ENCODE measurements around the gene AIPL1. TPM values are rescaled to one million over a fixed set of nuclear protein-coding genes. Genes with fewer than 3 reads are reported as not detected.

Gene AIPL1
- total RNA-seq, 1 donor from 2014 or later: not detected

DNA sequence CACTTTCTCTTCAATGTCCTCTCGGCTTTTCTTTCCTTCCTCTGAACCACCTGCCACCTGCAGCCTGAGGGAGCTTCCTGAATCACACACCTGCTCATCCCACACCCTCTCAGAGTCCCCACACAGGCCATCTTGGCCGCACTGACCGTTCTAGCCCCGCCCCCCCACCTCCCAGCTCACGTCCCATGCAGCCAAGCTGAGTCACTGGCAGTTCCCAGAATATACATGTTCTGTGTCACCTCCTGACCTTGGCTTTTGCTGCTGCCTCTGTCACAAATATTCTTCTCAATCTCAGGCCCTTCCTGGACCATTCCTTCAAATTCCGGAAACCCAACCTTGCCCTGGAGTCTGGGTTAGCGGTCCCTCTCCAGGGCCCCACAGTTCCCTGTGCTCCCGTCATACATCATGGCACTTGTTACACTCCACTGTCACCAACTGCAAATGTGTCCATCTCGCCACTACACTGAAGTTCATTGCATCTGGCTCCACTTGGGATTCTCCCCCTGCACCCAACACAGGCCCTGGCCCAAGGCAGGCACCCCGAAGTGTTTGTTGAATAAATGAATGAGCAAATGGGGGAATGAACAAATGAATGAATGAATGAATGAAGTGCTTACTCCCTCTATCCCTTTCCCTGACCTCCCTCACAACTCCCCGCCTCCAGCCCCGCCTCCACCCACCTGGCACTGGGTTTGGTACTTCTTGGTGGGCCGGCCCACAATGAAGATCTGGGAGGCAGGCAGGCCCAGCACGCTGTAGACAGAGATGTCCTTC is 22.2 kb upstream of the AIPL1 start:
- TF ChIP-seq, protein P1, sequence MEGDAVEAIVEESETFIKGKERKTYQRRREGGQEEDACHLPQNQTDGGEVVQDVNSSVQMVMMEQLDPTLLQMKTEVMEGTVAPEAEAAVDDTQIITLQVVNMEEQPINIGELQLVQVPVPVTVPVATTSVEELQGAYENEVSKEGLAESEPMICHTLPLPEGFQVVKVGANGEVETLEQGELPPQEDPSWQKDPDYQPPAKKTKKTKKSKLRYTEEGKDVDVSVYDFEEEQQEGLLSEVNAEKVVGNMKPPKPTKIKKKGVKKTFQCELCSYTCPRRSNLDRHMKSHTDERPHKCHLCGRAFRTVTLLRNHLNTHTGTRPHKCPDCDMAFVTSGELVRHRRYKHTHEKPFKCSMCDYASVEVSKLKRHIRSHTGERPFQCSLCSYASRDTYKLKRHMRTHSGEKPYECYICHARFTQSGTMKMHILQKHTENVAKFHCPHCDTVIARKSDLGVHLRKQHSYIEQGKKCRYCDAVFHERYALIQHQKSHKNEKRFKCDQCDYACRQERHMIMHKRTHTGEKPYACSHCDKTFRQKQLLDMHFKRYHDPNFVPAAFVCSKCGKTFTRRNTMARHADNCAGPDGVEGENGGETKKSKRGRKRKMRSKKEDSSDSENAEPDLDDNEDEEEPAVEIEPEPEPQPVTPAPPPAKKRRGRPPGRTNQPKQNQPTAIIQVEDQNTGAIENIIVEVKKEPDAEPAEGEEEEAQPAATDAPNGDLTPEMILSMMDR (IDR thresholded peaks at IDR 0.05): no peak
- Mint-ChIP-seq H3K9me3 (ENCODE audit: low read depth) (no peaks in the 10 kb centered on the region), H3K27ac (ENCODE audit: unreplicated experiment) (peak overlapping the region; percentile 81), H3K4me3 (ENCODE audit: unreplicated experiment) (no peak overlapping the region), H3K27me3 (ENCODE audit: low read depth) (peaks cover 15% of the 10 kb centered on the region), H3K36me3 (ENCODE audit: low read depth) (peaks cover 8% of the 10 kb centered on the region), H3K4me1 (ENCODE audit: low read depth) (peaks cover 10% of the 10 kb centered on the region)
- DNase-seq (ENCODE audit: low spot score): no peak

DNA sequence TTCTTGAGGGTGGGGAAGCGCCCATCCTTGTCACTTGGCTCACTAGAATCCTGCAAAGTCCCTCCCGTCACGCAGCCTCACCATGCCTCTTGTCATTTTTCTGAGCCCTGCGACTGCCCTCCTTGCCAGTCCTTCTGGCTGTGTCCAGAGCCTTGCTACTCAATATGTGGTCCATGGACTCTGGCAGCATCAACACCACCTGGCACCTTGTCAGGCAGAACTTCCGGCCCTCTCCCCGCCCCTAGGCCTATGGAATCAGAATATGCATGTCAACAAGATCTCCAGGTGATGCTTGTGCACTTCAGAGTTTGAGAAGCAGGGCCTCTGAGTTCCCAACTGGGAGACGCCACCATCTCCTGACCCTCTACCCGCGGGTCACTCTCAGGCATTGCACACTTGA is 21.4 kb upstream of the AIPL1 start:
- H3K4me1 Mint-ChIP-seq (ENCODE audit: low read depth): peaks cover 10% of the 10 kb centered on the region
- H3K4me3 Mint-ChIP-seq (ENCODE audit: unreplicated experiment): no peak overlapping the region
- peak; percentile 47 for DNase-seq (ENCODE audit: low spot score)
- H3K9me3 Mint-ChIP-seq (ENCODE audit: low read depth): no peaks in the 10 kb centered on the region
- peaks cover 15% of the 10 kb centered on the region for H3K27me3 Mint-ChIP-seq (ENCODE audit: low read depth)
- H3K27ac Mint-ChIP-seq (ENCODE audit: unreplicated experiment): no peak overlapping the region
- H3K36me3 Mint-ChIP-seq (ENCODE audit: low read depth): peaks cover 8% of the 10 kb centered on the region
- TF ChIP-seq, protein P1 (IDR thresholded peaks at IDR 0.05): no peak

DNA sequence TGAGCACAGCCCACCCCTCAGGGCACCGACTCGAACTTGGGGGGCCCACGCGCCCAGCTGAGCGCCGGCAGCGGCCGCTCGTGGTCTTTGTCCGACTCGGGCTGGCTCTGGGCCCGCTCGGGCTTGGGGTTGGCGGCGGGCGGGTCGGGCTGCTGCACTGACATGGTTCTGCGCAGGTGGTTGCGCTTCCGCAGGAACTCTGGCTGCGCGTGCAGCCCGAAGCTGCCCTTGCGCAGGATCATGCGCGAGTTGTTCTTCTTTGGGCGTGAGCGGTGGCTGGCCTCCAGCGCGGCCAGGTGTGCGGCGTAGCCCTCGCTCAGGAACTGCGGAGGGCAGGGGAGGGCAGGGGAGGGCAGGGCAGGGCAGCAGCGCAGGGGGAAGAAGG is 20.4 kb upstream of the AIPL1 start:
- Mint-ChIP-seq H3K27me3 (ENCODE audit: low read depth) (peaks cover 15% of the 10 kb centered on the region), H3K9me3 (ENCODE audit: low read depth) (no peaks in the 10 kb centered on the region), H3K4me1 (ENCODE audit: low read depth) (peaks cover 10% of the 10 kb centered on the region), H3K4me3 (ENCODE audit: unreplicated experiment) (peak overlapping the region; percentile 60), H3K36me3 (ENCODE audit: low read depth) (peaks cover 4% of the 10 kb centered on the region), H3K27ac (ENCODE audit: unreplicated experiment) (no peak overlapping the region)
- peak; percentile 86 for DNase-seq (ENCODE audit: low spot score)
- TF ChIP-seq, protein P1 (IDR thresholded peaks at IDR 0.05): no peak

DNA sequence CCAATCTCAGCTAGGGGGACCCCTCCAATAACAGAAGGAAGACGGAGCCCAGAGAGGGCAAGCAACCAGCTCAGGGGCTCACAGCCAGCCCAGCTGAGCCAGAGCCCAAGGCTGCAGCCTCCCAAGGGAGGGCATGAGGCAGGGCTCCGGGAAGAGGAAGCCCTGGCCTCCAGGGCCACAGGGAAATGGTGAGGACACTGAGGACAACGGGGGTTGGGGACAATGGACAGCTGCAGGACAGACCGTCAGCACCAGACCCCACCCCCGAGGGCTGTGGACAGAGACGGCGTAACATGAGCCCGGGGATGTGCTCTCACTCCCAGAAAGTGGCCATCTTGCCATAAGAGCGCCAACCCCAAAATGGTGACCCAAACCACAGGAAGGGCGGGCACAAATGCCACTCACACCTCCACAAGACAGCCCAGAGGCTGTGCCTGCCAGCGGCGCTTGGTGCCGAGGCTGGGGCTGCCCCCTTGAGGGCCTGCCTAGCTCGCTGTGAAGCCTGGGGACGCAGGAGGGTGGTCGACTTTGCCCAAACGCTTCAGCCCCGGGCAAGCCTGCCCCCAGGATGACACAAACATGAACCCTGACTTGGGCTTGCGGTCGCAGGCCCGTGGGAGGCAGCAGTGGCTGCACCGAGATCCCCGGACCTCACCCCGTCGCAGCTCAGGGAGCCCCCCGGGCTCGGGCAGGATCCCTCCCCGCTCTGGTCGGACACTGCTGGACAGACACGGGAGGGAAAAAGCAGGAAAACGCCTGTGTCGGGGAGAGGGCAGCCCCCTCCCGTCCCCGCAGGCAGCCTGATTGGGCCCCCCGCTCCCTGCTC is 19.8 kb upstream of the AIPL1 start:
- TF ChIP-seq, protein P1 (IDR thresholded peaks at IDR 0.05): no peak

DNA sequence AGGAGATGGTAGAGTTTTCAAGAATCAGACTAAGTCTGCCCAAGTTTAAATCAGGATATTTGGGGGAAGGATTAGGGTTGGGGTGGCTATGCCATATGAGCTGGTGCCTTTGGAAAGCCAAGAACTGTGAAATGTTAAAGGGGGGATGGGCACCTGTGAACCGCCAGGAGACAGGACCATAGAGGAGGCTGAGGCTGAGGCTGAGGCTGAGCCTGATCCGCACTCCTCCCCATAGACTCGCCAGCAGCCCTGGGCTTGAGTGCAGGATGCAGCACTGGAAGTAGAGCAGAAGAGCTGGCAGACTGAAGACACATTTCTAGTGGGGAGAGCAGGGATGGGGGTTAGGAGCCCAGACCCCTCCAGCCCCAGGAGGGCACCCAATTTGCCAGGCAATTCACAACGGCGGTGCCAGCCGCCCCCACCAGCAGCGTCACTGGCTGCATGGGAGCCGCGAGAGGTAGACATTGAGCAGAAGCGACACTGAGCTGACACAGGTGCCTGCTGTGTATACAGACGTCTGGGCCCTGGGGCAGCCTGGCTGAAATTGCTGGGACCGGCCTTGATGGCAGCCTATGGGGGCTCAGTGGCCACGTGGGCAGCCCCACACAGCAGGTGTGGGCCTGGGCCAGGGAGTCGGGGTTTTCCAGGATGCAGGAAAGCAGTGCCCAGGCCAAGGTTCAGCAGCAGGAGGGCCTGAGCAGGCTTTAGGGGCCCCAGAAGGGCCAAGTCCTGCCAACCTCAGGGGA is 18.5 kb upstream of the AIPL1 start:
- Mint-ChIP-seq H3K27me3 (ENCODE audit: low read depth) (peaks cover 12% of the 10 kb centered on the region), H3K9me3 (ENCODE audit: low read depth) (no peaks in the 10 kb centered on the region), H3K36me3 (ENCODE audit: low read depth) (peaks cover 4% of the 10 kb centered on the region), H3K4me3 (ENCODE audit: unreplicated experiment) (no peak overlapping the region), H3K27ac (ENCODE audit: unreplicated experiment) (no peak overlapping the region), H3K4me1 (ENCODE audit: low read depth) (peaks cover 10% of the 10 kb centered on the region)
- TF ChIP-seq, protein P1 (IDR thresholded peaks at IDR 0.05): no peak
- no peak for DNase-seq (ENCODE audit: low spot score)

More for the DNA sequence above, 19.8 kb upstream of the AIPL1 start:
- Mint-ChIP-seq H3K9me3 (ENCODE audit: low read depth) (no peaks in the 10 kb centered on the region), H3K27me3 (ENCODE audit: low read depth) (peaks cover 12% of the 10 kb centered on the region), H3K36me3 (ENCODE audit: low read depth) (peaks cover 4% of the 10 kb centered on the region), H3K27ac (ENCODE audit: unreplicated experiment) (no peak overlapping the region), H3K4me3 (ENCODE audit: unreplicated experiment) (peak overlapping the region; percentile 15), H3K4me1 (ENCODE audit: low read depth) (peaks cover 10% of the 10 kb centered on the region)
- peak; percentile 82 for DNase-seq (ENCODE audit: low spot score)
